Measurements from ENCODE around the gene PDE1C. TPM values are rescaled to one million over a fixed set of nuclear protein-coding genes. Genes with fewer than 3 reads are reported as not detected.

PDE1C gene
- total and polyA plus RNA-seq, 2 experiments from 2014 or later: 23.5 to 33.8 TPM

- H3K27me3 ChIP-seq (replicated peaks; ENCODE audit: insufficient read depth): no peaks in the 10 kb centered on the region
- H3K9ac ChIP-seq: no peak overlapping the region
- H3K9me3 ChIP-seq (ENCODE audit: low read depth): no peaks in the 10 kb centered on the region
- H3F3A ChIP-seq (ENCODE audit: insufficient read depth): no peaks in the 10 kb centered on the region
- no peak overlapping the region for H3K27ac ChIP-seq
- no peaks in the 10 kb centered on the region; the same call in 1 of the 2 replicates for H3K36me3 ChIP-seq (ENCODE audit: low read depth)
- peaks cover 7% of the 10 kb centered on the region; the same call in 1 of the 2 replicates for H3K79me2 ChIP-seq (ENCODE audit: insufficient read depth)
- TF ChIP-seq EZH2phosphoT487 (IDR thresholded peaks at IDR 0.05; ENCODE audit: insufficient read depth, low read depth) (no peak), EZH2 (IDR thresholded peaks at IDR 0.05; ENCODE audit: insufficient read depth, poor library complexity, severe bottlenecking) (no peak)
- no peaks in the 10 kb centered on the region for H3K9me2 ChIP-seq (ENCODE audit: insufficient read depth)
- H3K4me1 ChIP-seq (ENCODE audit: insufficient read depth): peaks cover 17% of the 10 kb centered on the region; the same call in 1 of the 2 replicates
- H2AFZ ChIP-seq: no peak overlapping the region
- H4K20me1 ChIP-seq (ENCODE audit: insufficient read depth): no peaks in the 10 kb centered on the region
- no peak overlapping the region for H3K4me3 ChIP-seq
- no peak for DNase-seq
- in situ Hi-C loops (cut with MboI): no loop called here
- H3K4me2 ChIP-seq (ENCODE audit: unreplicated experiment): no peak overlapping the region
These were observed 175.9 kb downstream of the PDE1C start for GRCh38 chr7:31894308-31894707.

GRCh38 chr7:31893365-31893764 is 176.8 kb downstream of the PDE1C start:
- no peak for DNase-seq
- WGBS, 2 experiments (ENCODE audit: low coverage in 1 of 2, low lambda C conversion rate in 2 of 2, missing lambda C conversion rate in 2 of 2): 14 to 22% methylated on average over 3 of the region's 3 CpGs
- no peak overlapping the region for H3K4me3 ChIP-seq
- peaks cover 7% of the 10 kb centered on the region; the same call in 1 of the 2 replicates for H3K79me2 ChIP-seq (ENCODE audit: insufficient read depth)
- H2AFZ ChIP-seq: no peak overlapping the region
- no peaks in the 10 kb centered on the region for H3F3A ChIP-seq (ENCODE audit: insufficient read depth)
- H4K20me1 ChIP-seq (ENCODE audit: insufficient read depth): no peaks in the 10 kb centered on the region
- no peaks in the 10 kb centered on the region for H3K27me3 ChIP-seq (replicated peaks; ENCODE audit: insufficient read depth)
- no peaks in the 10 kb centered on the region; the same call in 1 of the 2 replicates for H3K36me3 ChIP-seq (ENCODE audit: low read depth)
- H3K27ac ChIP-seq: no peak overlapping the region
- no peak overlapping the region for H3K4me2 ChIP-seq (ENCODE audit: unreplicated experiment)
- no peak overlapping the region for H3K9ac ChIP-seq
- peaks cover 17% of the 10 kb centered on the region; the same call in 1 of the 2 replicates for H3K4me1 ChIP-seq (ENCODE audit: insufficient read depth)
- H3K9me2 ChIP-seq (ENCODE audit: insufficient read depth): no peaks in the 10 kb centered on the region
- H3K9me3 ChIP-seq (ENCODE audit: low read depth): no peaks in the 10 kb centered on the region
- no peak for TF ChIP-seq EZH2phosphoT487 (IDR thresholded peaks at IDR 0.05; ENCODE audit: insufficient read depth, low read depth)
- TF ChIP-seq EZH2 (IDR thresholded peaks at IDR 0.05; ENCODE audit: insufficient read depth, poor library complexity, severe bottlenecking): no peak
- in situ Hi-C loops (cut with MboI): no loop called here

- TF ChIP-seq EZH2 (IDR thresholded peaks at IDR 0.05; ENCODE audit: insufficient read depth, poor library complexity, severe bottlenecking): no peak
- Histone ChIP-seq H3K79me2 (ENCODE audit: insufficient read depth) (peaks cover 12% of the 10 kb centered on the region), H3K27ac (no peak overlapping the region), H3F3A (ENCODE audit: insufficient read depth) (no peaks in the 10 kb centered on the region), H3K4me2 (ENCODE audit: unreplicated experiment) (no peak overlapping the region), H3K27me3 (replicated peaks; ENCODE audit: insufficient read depth) (no peaks in the 10 kb centered on the region), H3K9me2 (ENCODE audit: insufficient read depth) (no peaks in the 10 kb centered on the region), H3K4me1 (ENCODE audit: insufficient read depth) (peaks cover 17% of the 10 kb centered on the region; the same call in 1 of the 2 replicates), H4K20me1 (ENCODE audit: insufficient read depth) (no peaks in the 10 kb centered on the region), H3K4me3 (no peak overlapping the region), H3K9ac (no peak overlapping the region), H3K36me3 (ENCODE audit: low read depth) (no peaks in the 10 kb centered on the region), H3K9me3 (ENCODE audit: low read depth) (no peaks in the 10 kb centered on the region), H2AFZ (no peak overlapping the region)
- WGBS, 2 experiments (ENCODE audit: low coverage in 1 of 2, low lambda C conversion rate in 2 of 2, missing lambda C conversion rate in 2 of 2): 5 to 13% methylated on average over 3 of the region's 3 CpGs
- DNase-seq: no peak
- in situ Hi-C loops (cut with MboI): no loop called here
These were observed 177.9 kb downstream of the PDE1C start for GRCh38 chr7:31892099-31892829.

GRCh38 chr7:31890766-31891165 is 179.4 kb downstream of the PDE1C start:
- Histone ChIP-seq H3K27me3 (replicated peaks; ENCODE audit: insufficient read depth) (no peaks in the 10 kb centered on the region), H3K4me3 (no peak overlapping the region), H3K4me1 (ENCODE audit: insufficient read depth) (peaks cover 17% of the 10 kb centered on the region; the same call in 1 of the 2 replicates), H3K9me3 (ENCODE audit: low read depth) (no peaks in the 10 kb centered on the region), H2AFZ (no peak overlapping the region), H3K4me2 (ENCODE audit: unreplicated experiment) (peak overlapping the region; percentile 2), H3K79me2 (ENCODE audit: insufficient read depth) (peaks cover 10% of the 10 kb centered on the region), H4K20me1 (ENCODE audit: insufficient read depth) (no peaks in the 10 kb centered on the region), H3K27ac (no peak overlapping the region), H3F3A (ENCODE audit: insufficient read depth) (no peaks in the 10 kb centered on the region), H3K9me2 (ENCODE audit: insufficient read depth) (no peaks in the 10 kb centered on the region), H3K36me3 (ENCODE audit: low read depth) (no peaks in the 10 kb centered on the region), H3K9ac (no peak overlapping the region)
- TF ChIP-seq EZH2phosphoT487 (IDR thresholded peaks at IDR 0.05; ENCODE audit: insufficient read depth, low read depth) (no peak), EZH2 (IDR thresholded peaks at IDR 0.05; ENCODE audit: insufficient read depth, poor library complexity, severe bottlenecking) (no peak)
- in situ Hi-C loops (cut with MboI): no loop called here
- 31 to 40% methylated on average over 3 of the region's 3 CpGs for WGBS, 2 experiments (ENCODE audit: low coverage in 1 of 2, low lambda C conversion rate in 2 of 2, missing lambda C conversion rate in 2 of 2)
- DNase-seq: peak; percentile 29

Measured in GM23248 (cell line).